Mesodermal cell (in vitro differentiated cells): ENCODE data around the gene C2.
"Not testable (repeated sequence)": the region's sequence is repeated elsewhere in the genome, so short reads cannot be mapped to it uniquely, and the experiment has no call there.

ENCODE experiments used
- H3K27ac ChIP-seq: 2 replicates; pipeline ENCODE4 v1.7.0; 2013; ENCODE audit warnings: mild to moderate bottlenecking, low read depth, low read length, moderate library complexity; ENCODE audit not compliant: severe bottlenecking
- H3K36me3 ChIP-seq: 2 replicates; pipeline ENCODE4 v1.7.1; 2013; ENCODE audit warnings: mild to moderate bottlenecking, low read length, moderate library complexity; ENCODE audit not compliant: control insufficient read depth, insufficient read depth
- H3K4me1 ChIP-seq: one replicate; pipeline ENCODE4 v1.7.1; 2013; ENCODE audit warnings: mild to moderate bottlenecking, low read length; ENCODE audit not compliant: insufficient read depth, control insufficient read depth, poor library complexity, severe bottlenecking
- H3K4me3 ChIP-seq: 2 replicates; pipeline ENCODE4 v1.7.0; 2013; ENCODE audit warnings: low read length, control low read depth, mild to moderate bottlenecking; ENCODE audit not compliant: insufficient read depth, poor library complexity, severe bottlenecking; ENCODE audit errors: extremely low read depth
- H3K9me3 ChIP-seq: 2 replicates; pipeline ENCODE4 v1.7.1; 2013; ENCODE audit warnings: mild to moderate bottlenecking, low read length, moderate library complexity; ENCODE audit not compliant: control insufficient read depth
- WGBS, 2 experiments: methylation state at CpG; one replicate each; pipeline ENCODE4 v1.1.5; 2013; ENCODE audit warnings: missing lambda C conversion rate in 2 of 2; ENCODE audit not compliant: insufficient coverage in 2 of 2; 5-methylcytosine and 5-hydroxymethylcytosine counted together

Gene C2

DNA sequence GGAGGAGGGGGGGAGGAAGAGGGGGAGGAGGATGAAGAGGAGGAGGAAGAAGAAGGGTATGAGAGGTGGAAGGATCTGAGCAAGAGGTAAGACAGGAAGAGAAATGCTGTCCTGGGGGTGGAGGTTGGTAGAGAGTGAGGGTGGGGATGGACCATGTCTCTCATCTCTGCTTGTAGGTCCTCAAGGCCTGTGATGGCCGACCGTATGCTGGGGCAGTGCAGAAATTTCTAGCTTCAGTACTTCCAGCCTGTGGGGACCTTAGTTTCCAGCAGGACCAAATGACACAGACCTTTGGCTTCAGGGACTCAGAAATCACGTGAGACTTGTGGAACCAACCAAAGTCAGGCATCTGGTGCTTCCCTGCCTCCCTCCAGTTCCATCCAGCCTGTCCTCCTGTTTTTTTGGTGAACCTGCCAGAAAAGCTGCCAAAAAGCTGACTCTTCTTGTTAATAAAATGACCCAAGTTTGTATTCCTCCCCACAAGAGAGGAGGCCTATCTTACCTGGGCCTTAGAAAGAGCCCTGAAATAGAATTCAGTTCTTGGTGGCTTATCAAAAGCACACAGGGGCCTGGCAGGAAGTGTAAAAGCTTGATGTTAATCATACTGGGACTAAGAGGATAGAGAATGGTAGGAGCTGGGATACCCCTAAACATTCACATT, 51.9 kb downstream of the C2 start:
- WGBS, 2 experiments = 93 to 95% methylated on average over 3 of the region's 3 CpGs
- H3K4me3 ChIP-seq = no peak overlapping the region
- no peaks in the 10 kb centered on the region for H3K4me1 ChIP-seq
- peaks cover 5% of the 10 kb centered on the region for H3K9me3 ChIP-seq
- H3K36me3 ChIP-seq = peaks cover 16% of the 10 kb centered on the region
- no peak overlapping the region for H3K27ac ChIP-seq

DNA sequence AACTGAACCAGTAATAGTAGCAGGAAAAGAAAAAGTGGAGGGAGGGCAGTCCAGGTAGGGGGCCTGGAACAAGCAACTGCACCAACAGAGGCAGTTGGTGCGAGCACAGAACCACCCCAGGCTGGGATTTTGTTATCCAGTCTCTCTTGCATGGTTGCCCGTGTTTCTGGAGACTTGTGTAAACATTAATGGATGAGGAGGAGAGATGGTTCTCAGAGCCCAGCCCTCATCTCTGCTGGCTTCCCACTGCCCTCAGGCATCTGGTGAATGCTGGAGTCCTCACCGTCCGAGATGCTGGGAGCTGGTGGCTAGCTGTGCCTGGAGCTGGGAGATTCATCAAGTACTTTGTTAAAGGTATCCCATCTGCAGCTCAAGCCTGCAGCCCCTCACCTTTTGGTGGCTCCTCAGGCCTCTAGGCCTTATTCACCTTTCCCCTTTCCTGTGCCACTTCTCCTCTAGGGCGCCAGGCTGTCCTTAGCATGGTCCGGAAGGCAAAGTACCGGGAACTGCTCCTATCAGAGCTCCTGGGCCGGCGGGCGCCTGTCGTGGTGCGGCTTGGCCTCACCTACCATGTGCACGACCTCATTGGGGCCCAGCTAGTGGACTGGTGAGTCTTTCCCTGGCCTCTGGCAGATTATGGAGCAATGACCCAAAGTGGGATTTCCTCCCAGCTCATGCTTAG, 52.8 kb downstream of the C2 start:
- H3K4me3 ChIP-seq, H3K9me3 ChIP-seq, H3K36me3 ChIP-seq, H3K27ac ChIP-seq, H3K4me1 ChIP-seq: not testable (repeated sequence)
- whole genome bisulfite sequencing, 2 experiments = 100% methylated on average over 6 of the region's 13 CpGs; no CpG with 5 or more reads in 1 of the 2 experiments

DNA sequence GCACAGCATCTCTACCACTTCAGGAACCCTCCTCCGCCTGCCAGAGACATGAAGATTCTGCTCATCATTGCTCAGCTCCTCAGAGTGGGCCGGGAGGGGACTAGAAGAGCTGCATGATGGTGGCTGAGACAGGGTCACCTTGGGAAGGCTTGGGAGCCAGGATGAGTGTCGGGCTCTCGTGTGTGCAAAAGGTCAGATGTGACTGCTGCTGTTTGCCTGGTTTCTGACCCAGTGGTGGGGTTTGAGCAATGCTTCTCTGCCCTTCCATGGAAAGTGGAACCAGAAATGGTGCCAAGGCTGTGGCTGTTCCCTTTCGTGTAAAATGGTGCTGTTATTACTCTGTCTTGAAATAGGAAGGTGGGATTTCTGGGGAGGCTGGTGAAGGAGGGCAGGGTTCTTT, 53.5 kb downstream of the C2 start:
- not testable (repeated sequence) for H3K9me3 ChIP-seq, H3K4me1 ChIP-seq, H3K4me3 ChIP-seq, H3K36me3 ChIP-seq, H3K27ac ChIP-seq
- WGBS, 2 experiments = no CpG with 5 or more reads among the region's 5 CpGs

DNA sequence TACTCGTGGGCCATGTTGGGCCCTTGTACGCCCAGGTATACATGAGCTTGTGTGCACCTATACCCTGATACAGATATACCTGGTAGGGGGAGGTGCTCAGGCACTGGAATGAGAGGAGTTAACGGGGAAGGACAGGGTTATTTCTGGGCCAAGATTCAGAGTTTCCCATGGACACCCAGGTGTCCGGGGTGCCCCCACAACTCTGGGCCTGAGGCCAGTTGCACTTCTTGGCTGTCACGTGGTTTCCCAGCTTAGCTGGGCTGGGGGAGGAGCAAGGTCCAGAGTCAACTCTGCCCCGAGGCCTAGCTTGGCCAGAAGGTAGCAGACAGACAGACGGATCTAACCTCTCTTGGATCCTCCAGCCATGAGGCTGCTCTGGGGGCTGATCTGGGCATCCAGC, 54.2 kb downstream of the C2 start, which contains the start of gene C4A:
Gene C4A, plus strand, starts transcription at position 314 of the 400 bp plus-strand sequence. Its CDS starts 51 bp downstream, at position 365.
- H3K36me3 ChIP-seq, H3K4me1 ChIP-seq, H3K4me3 ChIP-seq, H3K9me3 ChIP-seq, H3K27ac ChIP-seq: not testable (repeated sequence)
- no CpG with 5 or more reads among the region's 7 CpGs for WGBS, 2 experiments

DNA sequence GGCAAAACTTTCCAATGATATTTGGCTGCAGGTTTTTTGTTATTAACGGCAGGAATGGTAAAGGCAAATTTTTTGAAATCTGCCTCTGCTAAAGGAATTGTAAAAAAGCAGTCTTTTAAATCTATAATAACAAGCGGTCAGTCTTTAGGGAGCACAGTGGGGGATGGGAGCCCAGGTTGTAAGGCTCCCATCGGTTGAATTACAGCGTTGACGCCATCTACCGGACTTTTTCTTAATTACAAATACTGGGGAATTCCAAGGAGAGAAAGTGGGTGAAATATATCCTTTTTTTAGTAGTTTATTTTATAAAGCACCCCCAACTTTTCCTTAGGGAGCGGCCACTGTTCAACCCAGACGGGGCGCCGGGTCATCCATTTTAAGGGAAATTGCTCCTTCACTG, 61.8 kb downstream of the C2 start:
- H3K27ac ChIP-seq, H3K4me1 ChIP-seq, H3K4me3 ChIP-seq, H3K9me3 ChIP-seq, H3K36me3 ChIP-seq: not testable (repeated sequence)
- WGBS, 2 experiments = no CpG with 5 or more reads among the region's 10 CpGs

DNA sequence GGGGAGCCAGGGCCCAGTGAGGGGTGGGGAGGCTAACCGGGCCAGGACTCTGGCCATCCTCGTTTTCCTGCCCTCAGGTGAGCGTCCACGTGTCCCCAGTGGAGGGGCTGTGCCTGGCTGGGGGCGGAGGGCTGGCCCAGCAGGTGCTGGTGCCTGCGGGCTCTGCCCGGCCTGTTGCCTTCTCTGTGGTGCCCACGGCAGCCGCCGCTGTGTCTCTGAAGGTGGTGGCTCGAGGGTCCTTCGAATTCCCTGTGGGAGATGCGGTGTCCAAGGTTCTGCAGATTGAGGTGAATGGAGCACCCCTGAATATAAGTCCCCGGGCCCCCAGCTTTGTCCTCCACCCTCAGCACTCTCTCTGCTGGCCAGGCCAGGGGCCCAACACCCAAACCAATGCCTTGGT, 66.9 kb downstream of the C2 start:
- H3K27ac ChIP-seq, H3K4me1 ChIP-seq, H3K4me3 ChIP-seq, H3K36me3 ChIP-seq, H3K9me3 ChIP-seq: not testable (repeated sequence)
- WGBS, 2 experiments = no CpG with 5 or more reads among the region's 14 CpGs
